Esophagus squamous epithelium (tissue), 5 donors: ENCODE measurements around the gene HMCN1. TPM values are rescaled to one million over a fixed set of nuclear protein-coding genes. Genes with fewer than 3 reads are reported as not detected.

Experiments used
- DNase-seq: peaks from one replicate; lab custom pipeline; 2025; lab: John Stamatoyannopoulos, UW
- H3K27ac ChIP-seq, 4 donors: fragments of 200-600 bp; sonication (generic); one replicate each; pipeline ENCODE4 v1.5.1; 2016 to 2019; ENCODE audit warnings: mild to moderate bottlenecking in 1 of 4
- H3K27me3 ChIP-seq, 4 donors: fragments of 200-600 bp; sonication (generic); 1 replicate in 3 of 4; 2 replicates in 1 of 4; pipeline versions ENCODE4 v1.5.1 to v1.6.0; 2017 to 2021; ENCODE audit warnings: antibody characterized with exemption in 1 of 4
- H3K36me3 ChIP-seq, 3 donors: fragments of 200-600 bp; sonication (generic); one replicate each; pipeline ENCODE4 v1.5.1; 2016 to 2019
- H3K4me1 ChIP-seq, 3 donors: fragments of 200-600 bp; sonication (generic); one replicate each; pipeline ENCODE4 v1.5.1; 2017 to 2019
- H3K4me3 ChIP-seq, 4 donors: fragments of 200-600 bp; sonication (generic); 1 replicate in 3 of 4; 2 replicates in 1 of 4; pipeline ENCODE4 v1.5.1; 2016 to 2019; ENCODE audit warnings: mild to moderate bottlenecking in 2 of 4, moderate library complexity in 1 of 4
- H3K9me3 ChIP-seq, 3 donors: fragments of 200-600 bp; sonication (generic); one replicate each; pipeline ENCODE4 v1.5.1; 2016 to 2019
- CTCF ChIP-seq, 6 experiments: fragments of 450-650 bp in 4 of 6; fragments of 200-600 bp in 2 of 6; sonication (generic) in 2 of 6; IDR thresholded peaks; one replicate each; pipeline ENCODE4 v1.5.1; 2016 to 2019; ENCODE audit warnings: antibody characterized with exemption in 6 of 6, mild to moderate bottlenecking in 4 of 6, moderate library complexity in 4 of 6
- POLR2A ChIP-seq, 4 donors: fragments of 450-650 bp; IDR thresholded peaks; one replicate each; pipeline ENCODE4 v1.6.1; 2017; ENCODE audit warnings: antibody characterized with exemption in 4 of 4, mild to moderate bottlenecking in 4 of 4, moderate library complexity in 3 of 4
- WGBS, 2 donors: methylation state at CpG; one replicate each; pipeline ENCODE4 v1.1.5; 2018; 5-methylcytosine and 5-hydroxymethylcytosine counted together
- intact Hi-C: fragments of 100-400 bp; cut with DNase I; formaldehyde crosslinking; loops from one replicate; pipeline ENCODE4 v1.15.0; 2022
- total RNA-seq, 4 donors: library from RNA; depleted of rRNA; stranded (reverse); fragments of >200 nt; gene quantifications; one replicate each; pipeline ENCODE4 v1.1.0, GENCODE V29; 2016
- donor health status: DM: yes; HTN: yes; CAD: no.

HMCN1 gene
- total RNA-seq, 4 donors from 2014 or later: 0.49 to 6.7 (median 3.3) TPM

- DNase-seq: no peak
- Histone ChIP-seq H3K4me3 (no peak overlapping the region), H3K4me1 (no peaks in the 10 kb centered on the region), H3K27me3 (no peaks in the 10 kb centered on the region), H3K36me3 (no peaks in the 10 kb centered on the region), H3K27ac (no peak overlapping the region), H3K9me3 (no peaks in the 10 kb centered on the region)
- intact Hi-C loops: no loop called here
- no peak for TF ChIP-seq POLR2A (IDR thresholded peaks at IDR 0.05)
- no peak for TF ChIP-seq CTCF (IDR thresholded peaks at IDR 0.05)
- 82 to 87% methylated on average over 1 of the region's 1 CpG for WGBS, 2 donors
These were observed 187.4 kb downstream of the HMCN1 start for GRCh38 chr1:185921636-185922035.

- intact Hi-C loops: no loop called here
- TF ChIP-seq POLR2A (IDR thresholded peaks at IDR 0.05) (no peak), CTCF (IDR thresholded peaks at IDR 0.05) (no peak)
- 56 to 67% methylated on average over 3 of the region's 3 CpGs for WGBS, 2 donors
- H3K27ac ChIP-seq: peak overlapping the region in 2 of 4 donors; percentile 33 to 35
- DNase-seq: no peak
- H3K4me1 ChIP-seq: no peaks in the 10 kb centered on the region
- H3K4me3 ChIP-seq: no peak overlapping the region
- no peaks in the 10 kb centered on the region for H3K9me3 ChIP-seq
- no peaks in the 10 kb centered on the region for H3K36me3 ChIP-seq
- H3K27me3 ChIP-seq: no peaks in the 10 kb centered on the region
These were observed 192.4 kb downstream of the HMCN1 start for GRCh38 chr1:185926588-185926987.

GRCh38 chr1:185929776-185930175, 195.6 kb downstream of the HMCN1 start:
- intact Hi-C loops: no loop called here

GRCh38 chr1:185931438-185931837, 197.2 kb downstream of the HMCN1 start:
- H3K4me3 ChIP-seq: no peak overlapping the region
- intact Hi-C loops: no loop called here
- no peaks in the 10 kb centered on the region for H3K9me3 ChIP-seq
- no peak for DNase-seq
- WGBS, 2 donors: 85 to 92% methylated on average over 2 of the region's 2 CpGs
- H3K27ac ChIP-seq: no peak overlapping the region
- H3K4me1 ChIP-seq: no peaks in the 10 kb centered on the region
- no peaks in the 10 kb centered on the region for H3K36me3 ChIP-seq
- TF ChIP-seq CTCF (IDR thresholded peaks at IDR 0.05) (no peak), POLR2A (IDR thresholded peaks at IDR 0.05) (no peak)
- no peaks in the 10 kb centered on the region for H3K27me3 ChIP-seq

More at GRCh38 chr1:185929776-185930175, 195.6 kb downstream of the HMCN1 start:
- H3K27me3 ChIP-seq: no peaks in the 10 kb centered on the region
- H3K36me3 ChIP-seq: no peaks in the 10 kb centered on the region
- 54 to 55% methylated on average over 1 of the region's 1 CpG for WGBS, 2 donors
- TF ChIP-seq POLR2A (IDR thresholded peaks at IDR 0.05) (no peak), CTCF (IDR thresholded peaks at IDR 0.05) (no peak)
- no peaks in the 10 kb centered on the region for H3K4me1 ChIP-seq
- no peaks in the 10 kb centered on the region for H3K9me3 ChIP-seq
- no peak overlapping the region for H3K27ac ChIP-seq
- DNase-seq: no peak
- no peak overlapping the region for H3K4me3 ChIP-seq

- no peak overlapping the region for H3K4me3 ChIP-seq
- no peaks in the 10 kb centered on the region for H3K36me3 ChIP-seq
- no peak for TF ChIP-seq POLR2A (IDR thresholded peaks at IDR 0.05)
- no peak for TF ChIP-seq CTCF (IDR thresholded peaks at IDR 0.05)
- no peaks in the 10 kb centered on the region for H3K27me3 ChIP-seq
- WGBS, 2 donors: 74 to 92% methylated on average over 4 of the region's 4 CpGs
- DNase-seq: no peak
- no peaks in the 10 kb centered on the region for H3K9me3 ChIP-seq
- no peaks in the 10 kb centered on the region for H3K4me1 ChIP-seq
- intact Hi-C loops: no loop called here
- no peak overlapping the region for H3K27ac ChIP-seq
These were observed 199.4 kb downstream of the HMCN1 start for GRCh38 chr1:185933580-185933979.
